Hindlimb muscle (tissue), 1 donor: Measurements from ENCODE around the gene HBG1. TPM values are rescaled to one million over a fixed set of nuclear protein-coding genes. Genes with fewer than 3 reads are reported as not detected.
"Not testable (repeated sequence)": the region's sequence is repeated elsewhere in the genome, so short reads cannot be mapped to it uniquely, and the experiment has no call there.

Experiments used
- DNase-seq: peaks from one replicate; pipeline ENCODE4 v3.0.0-alpha.2; 2013
- polyA plus RNA-seq: library from polyadenylated mRNA; unstranded; fragments of 120-200 nt; gene quantifications from one replicate; pipeline ENCODE4 v1.2.1, GENCODE V29; 2013; ENCODE audit not compliant: insufficient read length

Gene HBG1
- polyA plus RNA-seq = 7.3 TPM

DNA sequence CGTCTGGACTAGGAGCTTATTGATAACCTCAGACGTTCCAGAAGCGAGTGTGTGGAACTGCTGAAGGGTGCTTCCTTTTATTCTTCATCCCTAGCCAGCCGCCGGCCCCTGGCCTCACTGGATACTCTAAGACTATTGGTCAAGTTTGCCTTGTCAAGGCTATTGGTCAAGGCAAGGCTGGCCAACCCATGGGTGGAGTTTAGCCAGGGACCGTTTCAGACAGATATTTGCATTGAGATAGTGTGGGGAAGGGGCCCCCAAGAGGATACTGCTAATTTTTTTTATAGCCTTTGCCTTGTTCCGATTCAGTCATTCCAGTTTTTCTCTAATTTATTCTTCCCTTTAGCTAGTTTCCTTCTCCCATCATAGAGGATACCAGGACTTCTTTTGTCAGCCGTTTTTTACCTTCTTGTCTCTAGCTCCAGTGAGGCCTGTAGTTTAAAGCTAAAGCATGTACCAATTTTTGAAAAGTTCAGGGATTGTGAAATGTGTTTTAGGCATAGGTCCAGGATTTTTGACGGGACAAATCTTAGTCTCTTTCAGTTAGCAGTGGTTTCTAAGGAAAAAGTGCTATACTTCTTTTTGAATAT, at the start of gene HBG1:
HBG1 (minus strand) TSS at position 51 of the 590 bp plus-strand sequence. CDS start 53 bp downstream, outside the sequence.
- not testable (repeated sequence) for DNase-seq

DNA sequence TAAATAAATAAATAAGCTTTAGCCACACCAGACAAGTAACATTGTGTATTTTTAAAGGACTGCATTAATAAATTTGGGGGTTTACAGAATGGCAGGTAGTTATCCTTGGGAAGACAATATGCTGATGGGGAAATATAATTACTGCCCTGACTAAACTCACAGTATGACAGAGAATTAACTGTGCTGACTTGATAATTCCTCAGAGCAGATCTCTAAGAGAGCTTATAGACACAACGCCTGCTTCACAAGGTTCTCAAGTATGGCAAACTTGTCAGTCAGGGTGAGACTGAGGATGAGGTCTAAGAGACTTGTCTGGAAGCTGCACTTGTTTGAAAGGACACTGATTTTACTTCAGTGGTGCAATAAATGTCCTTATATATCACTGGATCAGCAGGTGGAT, 48.8 kb upstream of the HBG1 start:
- no peak for DNase-seq

DNA sequence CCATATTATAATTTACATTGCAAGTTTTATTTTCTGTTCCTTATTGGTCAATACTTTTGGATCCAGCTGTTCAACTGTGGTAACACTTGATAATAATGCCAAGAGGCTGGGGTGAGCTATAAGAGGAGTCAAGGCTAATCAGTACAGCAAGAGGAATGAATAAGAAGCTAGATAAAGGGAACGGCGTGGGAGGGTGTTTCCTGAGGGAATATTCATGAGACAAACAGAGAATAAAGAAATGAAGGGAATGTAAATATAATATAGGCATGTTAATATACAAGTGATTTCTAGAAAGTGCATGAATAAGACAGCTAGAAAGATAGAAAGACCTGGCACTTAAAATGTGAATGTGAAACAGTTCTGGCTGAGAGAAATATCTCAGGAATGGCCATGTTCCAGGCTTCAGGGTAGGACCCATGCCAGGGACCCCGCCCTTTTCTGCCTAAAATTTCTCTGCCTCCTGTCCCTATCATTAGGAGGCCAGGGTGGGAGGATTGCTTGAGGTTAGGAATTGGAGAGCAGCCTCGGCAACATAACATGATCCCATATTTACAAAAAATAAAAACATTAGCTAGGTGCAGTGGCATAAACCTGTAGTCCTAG, 48.2 kb upstream of the HBG1 start:
- DNase-seq = no peak

DNA sequence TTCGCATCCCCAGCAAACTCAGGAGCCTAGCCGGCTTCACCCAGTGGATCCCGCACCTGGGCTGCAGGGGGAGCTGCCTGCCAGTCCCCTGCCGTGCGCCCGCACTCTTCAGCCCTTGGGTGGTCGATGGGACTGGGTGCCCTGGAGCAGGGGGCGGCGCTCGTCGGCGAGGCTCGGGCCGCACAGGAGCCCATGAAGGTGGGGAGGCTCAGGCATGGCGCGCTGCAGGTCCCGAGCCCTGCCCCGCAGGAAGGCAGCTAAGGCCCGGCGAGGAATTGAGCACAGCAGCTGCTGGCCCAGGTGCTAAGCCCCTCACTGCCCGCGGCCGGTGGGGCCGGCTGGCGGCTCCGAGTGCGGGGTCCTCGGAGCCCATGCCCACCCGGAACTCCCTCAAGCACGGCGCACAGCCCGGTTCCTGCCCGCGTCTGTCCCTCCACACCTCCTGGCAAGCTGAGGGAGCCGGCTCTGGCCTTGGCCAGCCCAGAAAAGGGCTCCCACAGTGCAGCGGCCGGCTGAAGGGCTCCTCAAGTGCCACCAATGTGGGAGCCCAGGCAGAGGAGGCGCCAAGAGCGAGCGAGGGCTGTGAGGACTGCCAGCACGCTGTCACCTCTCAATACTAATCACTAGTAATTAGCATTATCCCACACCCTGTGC, 44.8 kb upstream of the HBG1 start:
- not testable (repeated sequence) for DNase-seq

DNA sequence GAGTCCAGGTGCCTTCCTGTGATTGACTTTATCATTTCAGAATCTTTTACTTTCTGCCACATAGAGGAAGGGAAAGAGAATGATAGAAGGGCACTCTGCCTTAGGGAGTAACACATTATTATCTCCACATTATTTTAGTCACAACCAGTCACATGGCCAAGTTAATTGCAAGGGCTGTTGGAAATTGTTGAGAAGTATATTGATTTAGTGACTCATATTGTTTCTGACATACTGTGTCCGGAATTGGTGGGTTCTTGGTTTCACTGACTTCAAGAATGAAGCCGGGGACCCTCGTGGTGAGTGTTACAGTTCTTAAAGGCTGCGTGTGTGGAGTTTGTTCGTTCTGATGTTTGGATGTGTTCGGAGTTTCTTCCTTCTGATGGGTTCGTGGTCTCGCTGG, 43.4 kb upstream of the HBG1 start:
- no peak for DNase-seq

DNA sequence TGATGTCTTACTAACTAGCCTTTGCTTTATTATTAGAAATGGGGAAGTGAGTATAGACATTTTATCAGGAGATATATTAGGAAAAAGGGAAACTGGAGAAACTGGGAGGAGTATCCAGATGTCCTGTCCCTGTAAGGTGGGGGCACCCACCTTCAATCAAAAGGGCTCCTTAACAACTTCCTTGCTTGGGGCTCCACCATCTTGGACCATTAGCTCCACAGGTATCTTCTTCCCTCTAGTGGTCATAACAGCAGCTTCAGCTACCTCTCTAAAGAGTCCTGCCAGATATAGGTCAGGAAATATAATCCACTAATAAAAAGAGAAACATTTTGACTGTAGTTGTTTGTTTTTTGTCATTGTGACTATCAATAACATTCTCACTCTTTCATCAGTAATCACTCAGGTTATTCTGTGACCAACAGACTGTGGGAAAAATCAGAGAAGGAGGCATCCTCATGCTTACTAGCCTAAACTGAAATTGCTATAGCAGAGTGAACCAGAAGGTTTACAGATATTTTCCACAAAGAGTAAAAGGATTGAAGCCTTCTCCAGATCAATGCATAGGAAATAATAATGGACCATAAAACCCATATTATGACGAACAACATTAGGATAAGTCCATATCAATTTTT, 41.7 kb upstream of the HBG1 start:
- DNase-seq = no peak

DNA sequence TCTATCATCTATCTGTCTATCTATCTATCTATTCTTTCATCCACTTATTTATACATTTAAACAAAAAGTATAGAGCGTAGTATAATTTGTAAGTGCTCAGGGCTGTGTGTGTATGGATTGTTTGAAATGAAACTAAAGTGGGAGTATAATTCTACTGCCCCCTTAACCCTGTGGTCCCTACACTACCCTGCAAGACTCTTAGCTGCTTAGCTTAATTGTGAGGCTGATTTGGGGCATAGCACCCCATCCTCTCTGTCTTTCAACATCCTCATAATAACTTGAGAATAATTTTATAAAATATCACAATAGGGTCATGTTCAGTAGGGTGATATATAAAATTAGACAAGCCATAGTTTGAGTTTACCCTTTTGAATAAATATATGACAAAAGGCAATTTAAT, 40.4 kb upstream of the HBG1 start:
- no peak for DNase-seq

DNA sequence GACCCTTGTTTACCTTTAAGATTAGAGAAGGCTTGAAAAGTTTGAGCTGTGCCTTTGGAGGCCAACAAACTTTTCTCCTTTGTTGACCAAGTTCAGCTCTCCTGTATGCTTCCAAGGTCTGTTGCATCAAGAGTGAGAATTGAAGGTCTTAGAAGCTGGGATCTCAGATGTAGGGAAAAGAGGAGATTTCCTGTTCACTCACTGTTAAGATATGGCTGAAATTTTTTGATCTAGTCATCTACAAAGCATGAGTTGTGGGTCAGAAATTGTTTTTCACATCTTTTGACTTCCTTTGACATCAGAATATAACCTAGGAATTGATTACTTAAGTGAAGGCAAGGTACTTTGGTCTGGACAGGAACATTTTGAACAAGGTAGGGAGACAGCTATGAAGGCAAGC, 40.0 kb upstream of the HBG1 start:
- no peak for DNase-seq

DNA sequence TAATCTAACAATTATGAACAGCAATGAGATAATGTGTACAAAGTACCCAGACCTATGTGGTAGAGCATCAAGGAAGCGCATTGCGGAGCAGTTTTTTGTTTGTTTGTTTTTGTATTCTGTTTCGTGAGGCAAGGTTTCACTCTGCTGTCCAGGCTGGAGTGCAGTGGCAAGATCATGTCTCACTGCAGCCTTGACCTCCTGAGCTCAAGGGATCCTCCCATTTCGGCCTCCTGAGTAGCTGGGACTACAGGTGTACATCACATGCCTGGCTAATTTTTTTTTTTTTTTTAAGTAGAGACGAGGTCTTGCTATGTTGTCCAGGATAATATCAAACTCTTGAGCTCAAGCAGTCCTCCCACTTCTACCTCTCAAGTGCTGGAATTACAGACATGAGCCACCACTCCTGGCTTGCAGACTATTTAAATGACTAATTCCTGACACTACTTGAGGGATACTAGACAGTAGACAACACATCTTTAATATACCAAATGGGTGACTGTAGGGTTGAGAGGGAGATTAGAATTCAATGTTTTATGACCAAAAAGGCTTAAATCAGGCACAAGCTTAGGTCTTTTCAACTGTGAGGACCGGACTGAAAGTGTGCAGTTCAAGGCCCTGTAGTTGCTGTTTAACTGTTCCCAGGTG, 39.4 kb upstream of the HBG1 start:
- no peak for DNase-seq

DNA sequence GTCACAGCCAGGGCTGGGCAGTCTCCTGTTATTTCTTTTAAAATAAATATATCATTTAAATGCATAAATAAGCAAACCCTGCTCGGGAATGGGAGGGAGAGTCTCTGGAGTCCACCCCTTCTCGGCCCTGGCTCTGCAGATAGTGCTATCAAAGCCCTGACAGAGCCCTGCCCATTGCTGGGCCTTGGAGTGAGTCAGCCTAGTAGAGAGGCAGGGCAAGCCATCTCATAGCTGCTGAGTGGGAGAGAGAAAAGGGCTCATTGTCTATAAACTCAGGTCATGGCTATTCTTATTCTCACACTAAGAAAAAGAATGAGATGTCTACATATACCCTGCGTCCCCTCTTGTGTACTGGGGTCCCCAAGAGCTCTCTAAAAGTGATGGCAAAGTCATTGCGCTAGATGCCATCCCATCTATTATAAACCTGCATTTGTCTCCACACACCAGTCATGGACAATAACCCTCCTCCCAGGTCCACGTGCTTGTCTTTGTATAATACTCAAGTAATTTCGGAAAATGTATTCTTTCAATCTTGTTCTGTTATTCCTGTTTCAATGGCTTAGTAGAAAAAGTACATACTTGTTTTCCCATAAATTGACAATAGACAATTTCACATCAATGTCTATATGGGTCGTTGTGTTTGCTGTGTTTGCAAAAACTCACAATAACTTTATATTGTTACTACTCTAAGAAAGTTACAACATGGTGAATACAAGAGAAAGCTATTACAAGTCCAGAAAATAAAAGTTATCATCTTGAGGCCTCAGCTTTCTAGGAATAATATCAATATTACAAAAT, 38.6 kb upstream of the HBG1 start:
- no peak for DNase-seq

DNA sequence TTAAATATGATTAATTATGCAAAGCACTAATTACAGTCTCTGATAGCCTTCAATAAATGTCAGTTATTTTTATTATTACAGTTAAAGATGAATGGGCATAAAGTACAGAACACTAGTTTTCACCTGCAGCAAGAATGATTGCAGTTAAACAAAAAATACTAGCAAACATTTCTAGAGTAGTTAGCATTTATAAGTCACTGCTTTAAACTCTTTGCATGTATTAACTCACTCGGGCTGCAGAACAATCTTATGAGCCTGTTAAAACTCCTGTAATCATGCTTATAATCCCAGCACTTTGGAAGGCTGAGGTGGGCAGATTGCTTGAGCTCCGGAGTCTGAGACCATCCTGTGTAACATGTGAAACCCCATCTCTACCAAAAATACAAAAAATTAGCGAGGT, 37.2 kb upstream of the HBG1 start:
- no peak for DNase-seq

DNA sequence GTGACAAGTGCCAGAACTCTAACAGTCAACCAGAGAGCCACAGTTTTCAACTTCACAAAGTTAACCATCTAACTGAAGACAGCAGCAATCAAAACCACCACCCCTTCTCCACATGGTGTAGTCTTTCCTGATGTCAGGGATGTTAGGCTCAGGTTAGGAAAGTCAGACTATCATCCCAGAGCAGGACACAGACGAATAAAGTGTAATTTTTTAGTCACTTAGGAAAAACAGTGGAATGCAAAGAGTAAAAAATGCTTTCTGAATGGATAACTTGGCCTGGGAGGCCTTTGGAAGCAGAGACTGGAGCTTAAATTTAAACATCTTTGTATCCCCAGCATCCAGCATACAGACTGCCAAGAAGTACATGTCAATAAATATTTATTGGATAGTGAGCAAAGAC, 36.7 kb upstream of the HBG1 start:
- DNase-seq = no peak

DNA sequence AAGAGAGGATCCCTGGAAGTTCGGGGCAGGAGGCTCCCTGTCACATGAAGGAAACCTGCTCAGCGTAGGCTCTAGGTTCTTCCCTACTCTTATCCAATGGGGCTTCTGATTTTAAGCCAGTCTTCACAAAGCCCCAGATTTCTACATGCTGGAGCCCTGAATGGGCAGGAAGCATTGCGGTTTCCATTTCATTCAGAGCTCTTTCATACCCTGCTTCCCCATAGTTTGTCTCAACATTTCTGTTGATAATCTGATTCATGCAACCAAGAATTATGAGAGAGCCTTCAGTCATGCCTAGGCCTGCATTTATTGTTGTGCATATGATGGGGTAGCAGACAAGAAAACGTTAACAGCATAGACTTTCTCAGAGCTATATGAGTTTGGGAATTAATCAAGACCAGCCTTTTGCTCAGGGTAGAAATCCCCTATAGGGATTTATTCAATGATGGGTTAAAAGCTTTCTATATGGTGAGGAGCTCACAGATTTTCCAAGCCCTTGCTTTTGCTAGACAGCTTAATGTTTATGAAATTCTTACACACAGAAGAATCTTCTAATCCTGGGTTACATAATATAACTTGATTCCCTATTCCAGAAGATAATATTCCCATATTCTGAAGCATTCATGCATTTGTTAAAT, 36.2 kb upstream of the HBG1 start:
- no peak for DNase-seq

DNA sequence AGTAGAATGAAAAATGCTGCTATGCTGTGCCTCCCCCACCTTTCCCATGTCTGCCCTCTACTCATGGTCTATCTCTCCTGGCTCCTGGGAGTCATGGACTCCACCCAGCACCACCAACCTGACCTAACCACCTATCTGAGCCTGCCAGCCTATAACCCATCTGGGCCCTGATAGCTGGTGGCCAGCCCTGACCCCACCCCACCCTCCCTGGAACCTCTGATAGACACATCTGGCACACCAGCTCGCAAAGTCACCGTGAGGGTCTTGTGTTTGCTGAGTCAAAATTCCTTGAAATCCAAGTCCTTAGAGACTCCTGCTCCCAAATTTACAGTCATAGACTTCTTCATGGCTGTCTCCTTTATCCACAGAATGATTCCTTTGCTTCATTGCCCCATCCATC, 35.0 kb upstream of the HBG1 start:
- DNase-seq = no peak

DNA sequence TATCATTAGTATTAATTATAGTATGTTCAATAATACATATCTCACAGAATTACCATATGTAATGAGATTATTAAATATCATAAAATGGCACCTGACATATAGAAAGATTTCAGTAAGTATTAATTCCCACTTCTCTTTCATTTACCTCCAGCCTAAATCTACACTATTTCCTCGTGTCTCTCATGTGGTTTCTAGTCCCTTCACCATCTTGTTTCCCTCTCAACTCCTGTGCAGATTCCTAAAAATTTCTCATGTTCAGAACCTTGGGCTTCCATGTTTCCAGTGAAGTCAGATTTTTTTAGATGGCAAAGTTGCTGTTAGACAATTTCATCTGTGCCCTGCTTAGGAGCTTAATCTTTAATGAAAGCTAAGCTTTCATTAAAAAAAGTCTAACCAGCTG, 34.2 kb upstream of the HBG1 start:
- DNase-seq = no peak

DNA sequence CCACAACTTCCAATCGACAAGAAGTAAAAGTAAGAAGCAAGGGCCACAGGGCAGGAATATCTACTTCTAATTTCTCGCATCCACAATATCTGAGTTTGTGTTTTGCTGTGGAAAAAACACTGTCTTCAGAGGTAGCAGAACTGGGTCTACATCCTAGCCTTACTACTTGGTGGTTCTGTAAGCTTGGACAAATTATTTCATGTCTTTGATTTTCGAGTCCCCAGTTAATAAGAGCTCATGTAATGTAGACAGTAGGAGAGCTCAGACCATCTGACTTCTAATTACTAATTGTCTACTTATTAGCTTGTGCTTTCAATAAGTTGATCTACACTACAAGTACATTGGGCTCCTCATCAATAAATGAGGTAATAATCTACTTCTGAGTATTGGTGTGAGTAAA, 33.4 kb upstream of the HBG1 start:
- DNase-seq = no peak

DNA sequence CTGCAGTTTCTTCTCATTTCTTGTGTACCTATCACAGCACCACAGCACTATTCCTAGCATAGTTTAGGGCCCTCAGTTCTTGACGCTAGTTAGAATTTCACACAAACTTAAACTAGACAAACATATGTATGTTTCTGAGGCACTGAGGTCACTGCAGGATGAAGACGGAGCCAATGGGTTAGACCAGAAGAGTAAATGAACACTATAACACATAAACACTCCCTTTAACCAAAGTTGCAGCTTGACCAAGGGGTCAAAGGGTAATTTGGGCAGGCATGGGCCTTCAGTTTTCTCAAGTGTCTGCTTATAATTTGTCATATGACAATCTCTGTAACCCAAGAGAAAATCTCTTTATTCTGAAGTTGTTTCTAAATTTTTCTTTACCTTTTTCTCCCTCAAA, 33.0 kb upstream of the HBG1 start:
- DNase-seq = no peak

DNA sequence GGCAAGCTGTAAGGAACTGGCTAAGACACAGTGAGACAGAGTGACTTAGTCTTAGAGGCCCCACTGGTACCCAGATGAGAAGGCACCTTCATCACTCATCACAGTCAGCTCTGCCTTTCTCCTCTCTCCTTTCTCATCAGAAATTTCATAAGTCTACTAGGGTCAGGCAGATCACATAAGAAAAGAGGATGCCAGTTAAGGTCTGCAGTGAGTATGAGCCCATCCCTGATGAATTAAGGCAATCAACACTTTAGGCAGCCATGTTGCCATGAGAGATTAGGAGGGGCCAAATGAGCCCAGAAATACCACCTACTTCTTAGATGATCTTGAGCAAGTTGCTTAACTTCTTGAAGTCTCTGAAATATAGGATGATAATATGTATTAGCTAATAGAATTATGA, 31.9 kb upstream of the HBG1 start:
- DNase-seq = no peak

DNA sequence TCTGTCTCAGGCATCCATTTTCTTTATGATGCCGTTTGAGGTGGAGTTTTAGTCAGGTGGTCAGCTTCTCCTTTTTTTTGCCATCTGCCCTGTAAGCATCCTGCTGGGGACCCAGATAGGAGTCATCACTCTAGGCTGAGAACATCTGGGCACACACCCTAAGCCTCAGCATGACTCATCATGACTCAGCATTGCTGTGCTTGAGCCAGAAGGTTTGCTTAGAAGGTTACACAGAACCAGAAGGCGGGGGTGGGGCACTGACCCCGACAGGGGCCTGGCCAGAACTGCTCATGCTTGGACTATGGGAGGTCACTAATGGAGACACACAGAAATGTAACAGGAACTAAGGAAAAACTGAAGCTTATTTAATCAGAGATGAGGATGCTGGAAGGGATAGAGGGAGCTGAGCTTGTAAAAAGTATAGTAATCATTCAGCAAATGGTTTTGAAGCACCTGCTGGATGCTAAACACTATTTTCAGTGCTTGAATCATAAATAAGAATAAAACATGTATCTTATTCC, 31.0 kb upstream of the HBG1 start:
- peak; percentile 22 for DNase-seq

DNA sequence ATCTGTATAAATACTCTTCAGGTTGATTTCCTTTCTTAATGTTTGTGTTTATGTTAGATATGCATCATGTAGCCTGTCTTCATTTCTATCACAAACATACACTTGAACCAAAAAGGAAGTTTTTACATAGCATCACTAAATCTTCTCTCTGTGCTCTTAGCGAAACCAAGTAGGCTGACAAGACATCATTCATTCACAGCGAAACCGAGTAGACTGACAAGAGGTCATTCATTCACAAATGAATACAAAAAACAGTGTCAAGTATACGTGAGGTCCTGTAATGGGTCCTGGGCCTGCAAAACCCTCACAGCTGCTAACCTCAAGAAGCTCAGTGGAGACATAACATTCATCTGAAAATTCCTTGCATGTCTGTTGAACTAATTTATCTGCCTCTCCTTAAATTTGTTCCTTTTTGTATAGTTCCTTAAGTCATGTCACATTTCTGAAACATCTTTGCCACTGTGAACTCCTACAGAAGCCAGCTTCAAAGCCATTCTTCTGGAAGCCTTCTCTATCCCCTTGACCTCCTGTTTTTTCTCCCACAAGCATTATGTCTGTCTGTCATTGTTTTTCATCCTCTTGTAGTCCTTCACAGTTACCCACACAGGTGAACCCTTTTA, 29.9 kb upstream of the HBG1 start:
- no peak for DNase-seq

DNA sequence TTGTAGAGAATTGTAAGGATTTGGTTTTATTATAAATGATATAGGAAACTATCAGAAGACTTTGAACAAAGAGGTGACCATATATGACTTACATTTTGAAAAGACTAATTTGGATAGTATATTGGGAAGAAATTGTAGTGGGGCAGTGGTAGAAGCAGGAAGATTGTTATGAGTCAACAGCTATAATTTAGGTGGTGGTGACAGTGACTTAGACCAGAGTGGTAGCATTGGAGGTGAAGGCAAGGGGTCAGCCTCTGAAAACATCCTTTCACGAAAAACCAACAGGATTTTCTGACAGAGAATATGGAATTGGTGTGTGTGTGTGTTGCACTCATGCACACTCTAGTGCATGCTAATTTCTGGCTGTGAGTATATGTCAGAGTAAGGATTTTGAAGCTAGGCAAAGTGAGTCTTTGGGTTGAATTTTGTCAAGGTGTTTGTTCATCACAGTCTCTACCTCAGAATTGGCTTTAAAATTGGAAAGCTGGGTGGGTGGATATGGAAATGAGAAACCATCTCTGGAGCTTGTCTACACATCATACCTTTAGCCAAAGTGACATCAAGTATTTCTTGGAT, 28.2 kb upstream of the HBG1 start:
- DNase-seq = no peak
